Right renal cortex interstitium (tissue), 3 donors: ENCODE measurements around the gene CACNA1D. TPM values are rescaled to one million over a fixed set of nuclear protein-coding genes. Genes with fewer than 3 reads are reported as not detected.
"Not testable (repeated sequence)": the region's sequence is repeated elsewhere in the genome, so short reads cannot be mapped to it uniquely, and the experiment has no call there.

Experiments used
- DNase-seq, 3 donors: peaks; one replicate each; pipeline ENCODE4 v3.0.0-alpha.2; 2013; ENCODE audit warnings: low read depth in 3 of 3, low spot score in 2 of 3
- polyA plus RNA-seq, 3 donors: library from polyadenylated mRNA; unstranded; fragments of 120-200 nt; gene quantifications; one replicate each; pipeline ENCODE4 v1.2.1, GENCODE V29; 2013; ENCODE audit not compliant: insufficient read length in 3 of 3

The CACNA1D gene
- polyA plus RNA-seq, 3 donors, result 7.7 to 14.7 (median 9.1) TPM

GRCh38 chr3:53645754-53646153, 151.3 kb downstream of the CACNA1D start:
- DNase-seq, result no peak

GRCh38 chr3:53646723-53647122, 152.3 kb downstream of the CACNA1D start:
- DNase-seq, result no peak

GRCh38 chr3:53649816-53650215, 155.4 kb downstream of the CACNA1D start:
- no peak for DNase-seq

GRCh38 chr3:53650424-53650823, 156.0 kb downstream of the CACNA1D start:
- DNase-seq, result no peak

GRCh38 chr3:53650928-53651661, 156.7 kb downstream of the CACNA1D start:
- no peak for DNase-seq

- no peak for DNase-seq
Observed at GRCh38 chr3:53651927-53652326, 157.5 kb downstream of the CACNA1D start.

- no peak for DNase-seq
Observed at GRCh38 chr3:53657651-53658050, 163.2 kb downstream of the CACNA1D start.

- DNase-seq, result no peak
Observed at GRCh38 chr3:53658613-53659193, 164.3 kb downstream of the CACNA1D start.

GRCh38 chr3:53659996-53660395, 165.6 kb downstream of the CACNA1D start:
- DNase-seq, result no peak

- DNase-seq, result no peak
Observed at GRCh38 chr3:53661480-53661879, 167.1 kb downstream of the CACNA1D start.

- DNase-seq, result not testable (repeated sequence)
Observed at GRCh38 chr3:53664812-53665211, 170.4 kb downstream of the CACNA1D start.

GRCh38 chr3:53665608-53666425, 171.4 kb downstream of the CACNA1D start:
- no peak for DNase-seq

- no peak for DNase-seq
Observed at GRCh38 chr3:53668872-53669271, 174.5 kb downstream of the CACNA1D start.

GRCh38 chr3:53670721-53671120, 176.3 kb downstream of the CACNA1D start:
- no peak for DNase-seq

GRCh38 chr3:53671192-53671960, 177.0 kb downstream of the CACNA1D start:
- DNase-seq, result no peak

- no peak for DNase-seq
Observed at GRCh38 chr3:53671961-53672299, 177.5 kb downstream of the CACNA1D start.

GRCh38 chr3:53672981-53673380, 178.6 kb downstream of the CACNA1D start:
- no peak for DNase-seq

GRCh38 chr3:53673722-53674350, 179.4 kb downstream of the CACNA1D start:
- DNase-seq, result no peak

- no peak for DNase-seq
Observed at GRCh38 chr3:53674582-53674981, 180.2 kb downstream of the CACNA1D start.

- no peak for DNase-seq
Observed at GRCh38 chr3:53675022-53675697, 180.7 kb downstream of the CACNA1D start.
